Measurements from ENCODE around the gene TBC1D2. TPM values are rescaled to one million over a fixed set of nuclear protein-coding genes. Genes with fewer than 3 reads are reported as not detected.

The TBC1D2 gene
- total RNA-seq, 1 donor from 2014 or later = 23.7 TPM

GRCh38 chr9:98201749-98202148 lies 53.7 kb downstream of the TBC1D2 start:
- Mint-ChIP-seq H3K27me3 (ENCODE audit: unreplicated experiment) (no peaks in the 10 kb centered on the region), H3K4me3 (ENCODE audit: unreplicated experiment) (no peak overlapping the region), H3K36me3 (ENCODE audit: unreplicated experiment) (peaks cover 4% of the 10 kb centered on the region), H3K9me3 (ENCODE audit: unreplicated experiment) (no peaks in the 10 kb centered on the region), H3K4me1 (ENCODE audit: unreplicated experiment) (peaks cover 5% of the 10 kb centered on the region), H3K27ac (ENCODE audit: unreplicated experiment) (no peak overlapping the region)
- DNase-seq (ENCODE audit: extremely low spot score, unreplicated experiment) = no peak
- TF ChIP-seq CTCF (IDR thresholded peaks at IDR 0.05) = no peak

GRCh38 chr9:98201102-98201501 lies 54.3 kb downstream of the TBC1D2 start:
- peaks cover 5% of the 10 kb centered on the region for H3K4me1 Mint-ChIP-seq (ENCODE audit: unreplicated experiment)
- TF ChIP-seq CTCF (IDR thresholded peaks at IDR 0.05) = no peak
- no peaks in the 10 kb centered on the region for H3K27me3 Mint-ChIP-seq (ENCODE audit: unreplicated experiment)
- H3K36me3 Mint-ChIP-seq (ENCODE audit: unreplicated experiment) = peaks cover 4% of the 10 kb centered on the region
- no peak overlapping the region for H3K27ac Mint-ChIP-seq (ENCODE audit: unreplicated experiment)
- no peaks in the 10 kb centered on the region for H3K9me3 Mint-ChIP-seq (ENCODE audit: unreplicated experiment)
- no peak for DNase-seq (ENCODE audit: extremely low spot score, unreplicated experiment)
- no peak overlapping the region for H3K4me3 Mint-ChIP-seq (ENCODE audit: unreplicated experiment)

GRCh38 chr9:98199388-98200033 lies 55.9 kb downstream of the TBC1D2 start:
- no peaks in the 10 kb centered on the region for H3K4me1 Mint-ChIP-seq (ENCODE audit: unreplicated experiment)
- DNase-seq (ENCODE audit: extremely low spot score, unreplicated experiment) = no peak
- H3K27me3 Mint-ChIP-seq (ENCODE audit: unreplicated experiment) = no peaks in the 10 kb centered on the region
- H3K9me3 Mint-ChIP-seq (ENCODE audit: unreplicated experiment) = no peaks in the 10 kb centered on the region
- no peak for TF ChIP-seq CTCF (IDR thresholded peaks at IDR 0.05)
- no peak overlapping the region for H3K27ac Mint-ChIP-seq (ENCODE audit: unreplicated experiment)
- H3K4me3 Mint-ChIP-seq (ENCODE audit: unreplicated experiment) = no peak overlapping the region
- H3K36me3 Mint-ChIP-seq (ENCODE audit: unreplicated experiment) = peaks cover 4% of the 10 kb centered on the region

GRCh38 chr9:98195671-98196070 lies 59.8 kb downstream of the TBC1D2 start:
- Mint-ChIP-seq H3K27ac (ENCODE audit: unreplicated experiment) (no peak overlapping the region), H3K4me3 (ENCODE audit: unreplicated experiment) (no peak overlapping the region), H3K9me3 (ENCODE audit: unreplicated experiment) (no peaks in the 10 kb centered on the region), H3K4me1 (ENCODE audit: unreplicated experiment) (peaks cover 5% of the 10 kb centered on the region), H3K36me3 (ENCODE audit: unreplicated experiment) (peaks cover 3% of the 10 kb centered on the region), H3K27me3 (ENCODE audit: unreplicated experiment) (no peaks in the 10 kb centered on the region)
- no peak for TF ChIP-seq CTCF (IDR thresholded peaks at IDR 0.05)
- DNase-seq (ENCODE audit: extremely low spot score, unreplicated experiment) = no peak

- H3K4me1 Mint-ChIP-seq (ENCODE audit: unreplicated experiment) = peaks cover 5% of the 10 kb centered on the region
Measured at GRCh38 chr9:98193336-98193944, 62.0 kb downstream of the TBC1D2 start.

More at GRCh38 chr9:98193336-98193944, 62.0 kb downstream of the TBC1D2 start:
- TF ChIP-seq CTCF (IDR thresholded peaks at IDR 0.05) = no peak
- peak overlapping the region; percentile 84 for H3K4me3 Mint-ChIP-seq (ENCODE audit: unreplicated experiment)
- no peaks in the 10 kb centered on the region for H3K9me3 Mint-ChIP-seq (ENCODE audit: unreplicated experiment)
- H3K27me3 Mint-ChIP-seq (ENCODE audit: unreplicated experiment) = no peaks in the 10 kb centered on the region
- H3K36me3 Mint-ChIP-seq (ENCODE audit: unreplicated experiment) = no peaks in the 10 kb centered on the region
- DNase-seq (ENCODE audit: extremely low spot score, unreplicated experiment) = no peak
- peak overlapping the region; percentile 46 for H3K27ac Mint-ChIP-seq (ENCODE audit: unreplicated experiment)
